GM06990 (cell line): Measurements from ENCODE around the gene SPPL2A.

Experiments
- DNase-seq: peaks from one replicate; pipeline ENCODE4 v3.0.0-alpha.2; 2011; ENCODE audit not compliant: insufficient read length; ENCODE audit errors: extremely low read depth
- H3K27me3 ChIP-seq: replicated peaks from 2 replicates; pipeline ENCODE4 v1.6.0; 2011; ENCODE audit warnings: low read length; ENCODE audit not compliant: control insufficient read depth, insufficient read depth
- H3K36me3 ChIP-seq: 2 replicates; pipeline ENCODE4 v1.5.1; 2011; ENCODE audit warnings: low read length; ENCODE audit not compliant: control insufficient read depth, insufficient read depth
- H3K4me3 ChIP-seq: replicated peaks from 2 replicates; pipeline ENCODE4 v1.5.1; 2011; ENCODE audit warnings: low read depth, mild to moderate bottlenecking, control low read depth, low read length
- TF ChIP-seq, protein P1 (sequence below): IDR thresholded peaks from 2 replicates; pipeline ENCODE4 v1.5.1; 2011; ENCODE audit warnings: low read length, control low read depth, mild to moderate bottlenecking, inconsistent platforms; ENCODE audit not compliant: insufficient read depth, poor library complexity, severe bottlenecking

SPPL2A gene

GRCh38 chr15:50778086-50778485 is 12.6 kb upstream of the SPPL2A start:
- DNase-seq = no peak
- Histone ChIP-seq H3K4me3 (no peak overlapping the region), H3K36me3 (no peaks in the 10 kb centered on the region), H3K27me3 (no peaks in the 10 kb centered on the region)
- TF ChIP-seq, protein P1, sequence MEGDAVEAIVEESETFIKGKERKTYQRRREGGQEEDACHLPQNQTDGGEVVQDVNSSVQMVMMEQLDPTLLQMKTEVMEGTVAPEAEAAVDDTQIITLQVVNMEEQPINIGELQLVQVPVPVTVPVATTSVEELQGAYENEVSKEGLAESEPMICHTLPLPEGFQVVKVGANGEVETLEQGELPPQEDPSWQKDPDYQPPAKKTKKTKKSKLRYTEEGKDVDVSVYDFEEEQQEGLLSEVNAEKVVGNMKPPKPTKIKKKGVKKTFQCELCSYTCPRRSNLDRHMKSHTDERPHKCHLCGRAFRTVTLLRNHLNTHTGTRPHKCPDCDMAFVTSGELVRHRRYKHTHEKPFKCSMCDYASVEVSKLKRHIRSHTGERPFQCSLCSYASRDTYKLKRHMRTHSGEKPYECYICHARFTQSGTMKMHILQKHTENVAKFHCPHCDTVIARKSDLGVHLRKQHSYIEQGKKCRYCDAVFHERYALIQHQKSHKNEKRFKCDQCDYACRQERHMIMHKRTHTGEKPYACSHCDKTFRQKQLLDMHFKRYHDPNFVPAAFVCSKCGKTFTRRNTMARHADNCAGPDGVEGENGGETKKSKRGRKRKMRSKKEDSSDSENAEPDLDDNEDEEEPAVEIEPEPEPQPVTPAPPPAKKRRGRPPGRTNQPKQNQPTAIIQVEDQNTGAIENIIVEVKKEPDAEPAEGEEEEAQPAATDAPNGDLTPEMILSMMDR = no peak

DNA sequence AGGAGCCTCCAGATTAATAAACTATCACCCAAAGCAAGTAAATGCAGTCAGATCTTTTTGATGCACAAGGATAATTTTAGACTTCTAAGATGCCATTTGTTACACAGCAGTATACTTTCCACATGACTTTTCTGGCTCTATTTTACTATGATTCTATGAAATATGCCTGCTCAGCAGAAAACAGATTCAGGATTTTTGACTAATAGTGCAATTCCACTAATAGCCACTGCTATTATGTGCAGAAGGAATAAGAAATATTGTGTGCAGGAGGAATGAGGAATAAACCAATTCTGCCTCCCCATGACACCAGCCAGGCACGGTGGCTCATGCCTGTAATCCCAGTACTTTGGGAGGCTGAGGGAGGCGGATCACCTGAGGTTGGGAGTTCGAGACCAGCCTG is 11.5 kb upstream of the SPPL2A start:
- TF ChIP-seq, protein P1 = no peak

GRCh38 chr15:50774450-50774849 is 8.9 kb upstream of the SPPL2A start:
- TF ChIP-seq, protein P1 = no peak
- no peak for DNase-seq
- Histone ChIP-seq H3K27me3 (no peaks in the 10 kb centered on the region), H3K4me3 (no peak overlapping the region), H3K36me3 (no peaks in the 10 kb centered on the region)

More for the DNA sequence above, 11.5 kb upstream of the SPPL2A start:
- Histone ChIP-seq H3K36me3 (no peaks in the 10 kb centered on the region), H3K27me3 (no peaks in the 10 kb centered on the region), H3K4me3 (no peak overlapping the region)
- DNase-seq = no peak

GRCh38 chr15:50773389-50773788 is 7.9 kb upstream of the SPPL2A start:
- H3K4me3 ChIP-seq = no peak overlapping the region
- no peaks in the 10 kb centered on the region for H3K27me3 ChIP-seq
- TF ChIP-seq, protein P1 = no peak
- H3K36me3 ChIP-seq = no peaks in the 10 kb centered on the region
- no peak for DNase-seq

DNA sequence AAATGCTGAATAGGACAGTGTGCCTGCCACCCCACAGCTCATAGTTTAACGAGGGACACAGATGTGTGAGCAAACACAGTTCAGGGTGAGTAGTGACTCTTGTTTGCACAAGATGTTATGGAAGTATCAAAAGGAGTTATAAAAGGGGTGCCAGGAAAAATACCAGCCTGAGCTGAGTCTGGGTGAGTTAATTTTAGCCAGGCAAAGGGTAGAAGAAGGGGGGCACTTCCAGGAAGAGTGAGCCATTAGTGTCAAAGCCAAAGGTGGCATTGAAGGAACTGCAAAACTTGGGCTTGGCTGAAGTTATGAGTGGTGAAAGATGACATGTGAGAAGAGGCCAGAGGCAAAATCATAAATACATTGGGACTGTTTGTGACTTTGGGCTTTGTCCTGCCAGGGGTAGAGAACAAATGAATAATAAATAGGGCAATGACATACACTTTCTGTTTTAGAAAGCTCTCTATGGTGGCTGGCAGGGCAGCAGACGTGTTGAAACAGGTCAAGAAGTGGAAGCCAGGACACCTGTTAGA is 1.9 kb upstream of the SPPL2A start:
- DNase-seq = no peak

More for the DNA sequence above, 1.9 kb upstream of the SPPL2A start:
- no peaks in the 10 kb centered on the region for H3K36me3 ChIP-seq
- H3K4me3 ChIP-seq = no peak overlapping the region
- TF ChIP-seq, protein P1 = no peak
- no peaks in the 10 kb centered on the region for H3K27me3 ChIP-seq
